Measurements from ENCODE around the gene AARS2. TPM values are rescaled to one million over a fixed set of nuclear protein-coding genes. Genes with fewer than 3 reads are reported as not detected.
A peak's percentile ranks its signal among the peaks of the same experiment; 100 is the strongest.

The AARS2 gene
- total RNA-seq, 2 donors from 2014 or later = 9.6 to 17.8 TPM

DNA sequence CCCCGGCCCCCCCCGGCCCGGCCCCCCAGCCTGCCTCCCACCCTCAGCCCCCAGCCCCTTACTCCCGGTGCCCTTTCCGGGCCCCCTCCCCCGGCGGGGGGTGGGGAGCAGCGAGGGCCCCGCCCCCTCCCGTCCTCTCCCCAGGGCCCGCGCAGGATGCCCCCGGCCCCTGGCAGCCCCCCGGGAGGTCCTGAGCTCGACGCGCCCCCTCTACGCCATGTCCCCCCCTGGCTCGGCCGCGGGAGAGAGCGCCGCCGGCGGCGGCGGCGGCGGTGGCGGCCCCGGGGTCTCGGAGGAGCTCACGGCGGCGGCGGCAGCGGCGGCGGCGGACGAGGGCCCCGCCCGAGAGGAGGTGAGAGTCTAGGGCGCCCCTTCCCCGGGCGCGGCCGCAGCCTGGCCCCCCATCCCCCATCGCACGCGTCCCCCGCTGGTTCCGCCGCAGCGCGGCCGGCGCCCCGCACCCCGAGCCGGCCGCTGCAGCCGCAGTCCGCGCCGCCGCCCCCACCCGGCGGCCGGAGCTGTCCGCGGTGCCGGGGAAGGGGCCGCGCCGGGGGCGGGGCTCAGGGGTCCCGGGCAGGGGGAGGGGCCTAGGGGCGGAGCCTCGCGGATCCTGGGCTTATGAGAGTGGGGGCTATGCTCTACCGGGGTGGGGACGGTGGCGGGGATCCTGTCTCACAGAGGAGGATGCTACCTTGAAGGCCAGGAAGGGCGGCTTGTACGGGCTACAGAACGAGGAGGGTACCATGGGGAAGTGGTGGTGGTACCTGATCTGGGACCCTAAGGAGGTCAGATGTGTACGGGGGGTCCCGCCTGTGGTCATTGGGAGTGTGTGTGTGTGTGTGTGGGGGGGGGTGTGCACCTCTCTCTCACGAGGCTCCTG is 42.4 kb downstream of the AARS2 start:
- TF ChIP-seq, protein P1, sequence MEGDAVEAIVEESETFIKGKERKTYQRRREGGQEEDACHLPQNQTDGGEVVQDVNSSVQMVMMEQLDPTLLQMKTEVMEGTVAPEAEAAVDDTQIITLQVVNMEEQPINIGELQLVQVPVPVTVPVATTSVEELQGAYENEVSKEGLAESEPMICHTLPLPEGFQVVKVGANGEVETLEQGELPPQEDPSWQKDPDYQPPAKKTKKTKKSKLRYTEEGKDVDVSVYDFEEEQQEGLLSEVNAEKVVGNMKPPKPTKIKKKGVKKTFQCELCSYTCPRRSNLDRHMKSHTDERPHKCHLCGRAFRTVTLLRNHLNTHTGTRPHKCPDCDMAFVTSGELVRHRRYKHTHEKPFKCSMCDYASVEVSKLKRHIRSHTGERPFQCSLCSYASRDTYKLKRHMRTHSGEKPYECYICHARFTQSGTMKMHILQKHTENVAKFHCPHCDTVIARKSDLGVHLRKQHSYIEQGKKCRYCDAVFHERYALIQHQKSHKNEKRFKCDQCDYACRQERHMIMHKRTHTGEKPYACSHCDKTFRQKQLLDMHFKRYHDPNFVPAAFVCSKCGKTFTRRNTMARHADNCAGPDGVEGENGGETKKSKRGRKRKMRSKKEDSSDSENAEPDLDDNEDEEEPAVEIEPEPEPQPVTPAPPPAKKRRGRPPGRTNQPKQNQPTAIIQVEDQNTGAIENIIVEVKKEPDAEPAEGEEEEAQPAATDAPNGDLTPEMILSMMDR (IDR thresholded peaks at IDR 0.05) = no peak
- TF ChIP-seq POLR2A (IDR thresholded peaks at IDR 0.05) = no peak
- H3K27ac ChIP-seq = no peak overlapping the region
- H3K4me3 ChIP-seq = no peak overlapping the region
- no peak for DNase-seq
- H3K27me3 ChIP-seq = peaks cover 0 to 13% of the 10 kb centered on the region in 2 donors
- intact Hi-C loops (cut with DNase I) = loop anchor here (5.0 kb wide), 1 partner anchor 67 kb away; no protein-coding TSS in a partner anchor
- H3K9me3 ChIP-seq = no peaks in the 10 kb centered on the region
- H3K36me3 ChIP-seq (replicated peaks in 1 of 2; ENCODE audit: insufficient read depth in 1 of 2, low read depth in 2 of 2) = no peaks in the 10 kb centered on the region
- peaks cover 5% of the 10 kb centered on the region for H3K4me1 ChIP-seq
- WGBS, 2 donors = 3 to 4% methylated on average over 6 to 37 of the region's 90 CpGs
- ATAC-seq = no peak

DNA sequence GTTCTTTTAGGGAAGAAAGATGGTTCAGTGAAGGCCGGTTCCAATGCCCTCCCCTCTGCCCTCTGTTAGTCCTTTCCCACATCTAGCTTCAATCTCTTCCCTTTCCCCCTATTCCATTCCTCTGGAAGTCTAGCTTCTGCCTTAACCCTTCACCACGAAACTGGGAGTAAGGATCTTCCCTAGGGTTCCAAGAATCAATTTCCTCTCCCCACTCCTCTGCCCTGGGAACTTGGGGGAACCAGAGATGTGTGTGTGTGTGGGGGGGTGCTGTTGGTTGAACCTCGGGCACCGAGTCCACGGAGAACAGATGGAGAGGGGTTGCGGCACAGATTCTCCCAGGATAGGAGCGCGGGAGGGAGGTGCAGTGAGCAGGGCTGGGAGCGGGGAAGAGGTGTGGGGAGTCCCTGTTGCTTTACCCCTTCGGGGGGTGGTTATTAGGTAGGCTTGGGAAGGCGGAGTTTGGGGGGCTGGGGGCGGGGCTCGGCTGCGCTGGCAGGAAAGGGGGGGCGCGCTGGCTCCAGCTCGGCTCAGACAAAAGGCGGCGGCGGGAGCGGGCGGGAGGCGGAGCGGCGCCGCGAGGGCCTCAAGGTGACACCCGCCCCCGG is 43.1 kb downstream of the AARS2 start, which contains the start of gene TMEM151B:
Gene TMEM151B (plus strand): TSS at position 530 of the 605 bp plus-strand sequence. CDS start 293 bp downstream, outside the sequence.
- intact Hi-C loops (cut with DNase I) = loop anchor here (5.0 kb wide), 1 partner anchor 67 kb away; no protein-coding TSS in a partner anchor
- H3K9me3 ChIP-seq = no peaks in the 10 kb centered on the region
- ATAC-seq = no peak
- DNase-seq = no peak
- peaks cover 0 to 9% of the 10 kb centered on the region in 2 donors for H3K27me3 ChIP-seq
- WGBS, 2 donors = 33 to 62% methylated on average over 7 of the region's 29 CpGs
- H3K4me1 ChIP-seq = no peaks in the 10 kb centered on the region
- H3K27ac ChIP-seq = no peak within 1 kb of the TSS
- no peak within 1 kb of the TSS for H3K4me3 ChIP-seq
- no peaks in the 10 kb centered on the region for H3K36me3 ChIP-seq (replicated peaks in 1 of 2; ENCODE audit: insufficient read depth in 1 of 2, low read depth in 2 of 2)
- no peak for TF ChIP-seq POLR2A (IDR thresholded peaks at IDR 0.05)
- TF ChIP-seq, protein P1 (IDR thresholded peaks at IDR 0.05) = no peak

DNA sequence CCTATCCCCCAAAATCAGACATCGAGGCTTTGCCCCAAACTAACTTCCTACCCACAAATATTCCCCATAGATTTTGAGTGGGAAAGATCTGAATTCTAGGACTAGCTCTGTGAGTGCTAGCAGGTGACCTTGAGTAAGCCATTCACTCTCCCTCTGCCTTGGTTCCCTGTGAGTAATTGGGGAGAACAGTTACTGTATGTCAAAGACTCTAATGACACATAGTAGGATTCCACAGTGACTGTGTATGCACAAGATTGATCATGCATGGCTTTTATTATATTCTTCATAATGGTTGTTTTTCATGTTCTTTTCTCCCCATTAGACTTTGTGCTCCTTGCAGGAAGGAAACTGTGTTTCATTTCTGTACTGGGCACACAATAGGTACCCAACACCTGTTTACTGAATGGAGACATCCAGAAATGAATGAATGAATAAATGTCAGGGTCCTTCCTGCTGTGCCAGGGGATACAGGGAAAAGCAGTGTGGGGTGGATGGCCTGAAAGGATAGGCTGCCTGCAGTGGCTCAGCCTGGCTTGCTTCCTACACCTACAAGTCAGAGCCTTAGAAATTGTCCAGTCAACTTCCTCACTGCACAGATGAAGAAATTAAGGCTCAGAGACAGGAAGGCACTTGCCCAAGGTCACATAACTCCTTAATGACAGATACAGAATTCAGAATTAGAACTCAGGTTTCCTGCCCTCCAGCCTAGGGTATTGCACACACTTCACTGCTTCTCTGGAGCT is 43.8 kb downstream of the AARS2 start:
- ATAC-seq (no peak), DNase-seq (no peak)
- Histone ChIP-seq H3K27me3 (peaks cover 0 to 5% of the 10 kb centered on the region in 2 donors), H3K27ac (no peak overlapping the region), H3K4me1 (peaks cover 5% of the 10 kb centered on the region), H3K4me3 (no peak overlapping the region), H3K9me3 (no peaks in the 10 kb centered on the region), H3K36me3 (replicated peaks in 1 of 2; ENCODE audit: insufficient read depth in 1 of 2, low read depth in 2 of 2) (no peaks in the 10 kb centered on the region)
- TF ChIP-seq, protein P1 (IDR thresholded peaks at IDR 0.05) = no peak
- TF ChIP-seq POLR2A (IDR thresholded peaks at IDR 0.05) = no peak
- intact Hi-C loops (cut with DNase I) = no loop called here
- WGBS, 2 donors = 33 to 47% methylated on average over 1 of the region's 1 CpG

DNA sequence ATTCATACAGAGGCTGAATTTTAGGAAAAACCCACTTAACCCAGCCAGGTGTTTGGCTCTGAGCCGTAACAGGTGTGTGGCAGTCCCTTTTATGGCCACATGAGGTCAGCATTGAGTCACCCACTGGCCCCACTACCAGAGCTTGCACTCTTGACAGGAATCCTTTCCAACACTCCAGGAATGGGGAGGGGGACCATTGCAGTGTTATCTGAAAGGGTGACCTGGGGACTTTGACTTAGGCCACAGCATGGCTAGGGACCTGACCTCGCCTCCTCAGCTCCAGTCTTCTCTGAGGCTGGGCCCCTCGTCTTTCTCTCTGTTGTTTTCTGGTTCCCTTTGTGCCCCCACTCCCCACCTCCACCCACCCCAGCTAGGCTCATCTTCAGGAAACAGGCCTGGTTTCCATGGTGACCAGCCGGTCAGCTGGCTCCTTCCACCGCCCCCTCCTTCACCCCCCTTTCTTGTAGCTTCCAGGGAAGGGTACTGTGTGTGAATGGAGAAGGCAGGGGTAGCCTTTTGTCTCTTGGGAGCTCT is 45.0 kb downstream of the AARS2 start:
- no peak for TF ChIP-seq POLR2A (IDR thresholded peaks at IDR 0.05)
- TF ChIP-seq, protein P1 (IDR thresholded peaks at IDR 0.05) = peak; percentile 85 to 95 (median 89)
- H3K4me3 ChIP-seq = no peak overlapping the region
- H3K4me1 ChIP-seq = peaks cover 17% of the 10 kb centered on the region
- no peaks in the 10 kb centered on the region for H3K36me3 ChIP-seq (replicated peaks in 1 of 2; ENCODE audit: insufficient read depth in 1 of 2, low read depth in 2 of 2)
- H3K27ac ChIP-seq = no peak overlapping the region
- H3K9me3 ChIP-seq = no peaks in the 10 kb centered on the region
- intact Hi-C loops (cut with DNase I) = no loop called here
- peak; percentile 30 for ATAC-seq
- peak; percentile 62 to 76 (median 69) for DNase-seq
- H3K27me3 ChIP-seq = peaks cover 0 to 4% of the 10 kb centered on the region in 2 donors
- 24% methylated on average over 5 of the region's 5 CpGs for WGBS, 2 donors

Data from body of pancreas (tissue), 4 donors.